Measurements from ENCODE around the gene PRDM9. TPM values are rescaled to one million over a fixed set of nuclear protein-coding genes. Genes with fewer than 3 reads are reported as not detected.

The PRDM9 gene
- not detected for total RNA-seq
- long read RNA-seq, result 0 reads

DNA sequence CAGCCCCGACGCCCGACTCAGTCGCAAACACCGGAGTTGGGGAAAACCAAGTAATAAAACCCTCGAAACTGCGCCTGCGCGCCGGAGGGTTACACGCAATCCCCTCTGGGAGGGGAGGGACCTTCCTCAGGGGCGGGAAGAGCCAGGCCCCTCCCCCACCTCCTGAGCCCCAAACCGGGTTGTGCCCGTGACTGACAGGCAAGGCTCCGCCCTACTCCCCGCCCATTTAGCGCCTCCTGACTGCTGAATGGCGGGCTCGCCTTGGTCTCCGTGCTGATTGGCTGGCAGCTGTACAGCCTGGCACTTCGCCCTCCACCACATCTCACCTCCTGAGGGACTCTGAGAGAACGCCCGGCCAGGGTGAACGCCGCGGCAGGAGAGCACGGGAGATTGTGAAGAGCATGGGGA lies at the start of gene PRDM9:
Gene PRDM9 (plus strand): TSS at position 332 of the 408 bp plus-strand sequence. CDS start 1,425 bp downstream, outside the sequence.
- DNase-seq, result peak; percentile 67 to 90 (median 88)
- Histone ChIP-seq H3K27ac (peak within 1 kb of the TSS in 2 of 3 donors; percentile 44 to 60), H3K4me3 (peak within 1 kb of the TSS; percentile 16 to 40 (median 33)), H3K4me1 (no peaks in the 10 kb centered on the region), H3K27me3 (no peaks in the 10 kb centered on the region), H3K9me3 (no peaks in the 10 kb centered on the region), H3K36me3 (no peaks in the 10 kb centered on the region)
- peak; percentile 87 to 98 (median 98) for ATAC-seq
- WGBS (ENCODE audit: insufficient coverage, low coverage, low lambda C conversion rate, missing lambda C conversion rate), result no CpG with 5 or more reads among the region's 27 CpGs
- intact Hi-C loops (cut with DNase I), result loop anchor here in 1 of 2 donors (10.0 kb wide), 1 partner anchor 152 kb away; no protein-coding TSS in a partner anchor
- TF ChIP-seq CTCF (IDR thresholded peaks at IDR 0.05) (no peak), POLR2A (IDR thresholded peaks at IDR 0.05) (no peak)

DNA sequence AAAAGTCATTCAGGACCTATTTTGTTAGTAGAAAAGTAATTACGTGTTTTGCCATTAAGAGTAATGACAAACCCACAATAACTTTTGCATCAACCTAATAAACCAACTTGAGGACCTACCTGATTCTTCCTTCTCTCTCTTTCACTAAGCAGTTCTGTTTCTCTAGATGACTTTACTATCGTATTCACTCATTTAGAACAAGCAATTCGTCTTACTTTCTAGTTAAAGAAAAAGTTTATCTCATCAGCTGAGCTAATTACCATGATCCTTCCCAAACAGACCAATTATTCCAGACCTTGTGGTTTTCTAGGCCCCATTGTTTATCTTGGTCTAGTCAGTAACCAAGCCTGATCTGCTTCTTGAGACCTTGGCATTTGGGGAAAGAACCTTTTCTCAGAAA lies 49.6 kb upstream of the PRDM9 start:
- no peak for ATAC-seq
- intact Hi-C loops (cut with DNase I), result no loop called here
- no peak for TF ChIP-seq CTCF (IDR thresholded peaks at IDR 0.05)
- Histone ChIP-seq H3K27me3 (no peaks in the 10 kb centered on the region), H3K27ac (no peak overlapping the region), H3K9me3 (no peaks in the 10 kb centered on the region), H3K4me1 (peaks cover 0 to 18% (median 4%) of the 10 kb centered on the region in 4 donors), H3K36me3 (no peaks in the 10 kb centered on the region), H3K4me3 (no peak overlapping the region)
- no peak for DNase-seq
- 77% methylated on average over 3 of the region's 3 CpGs for WGBS (ENCODE audit: insufficient coverage, low coverage, low lambda C conversion rate, missing lambda C conversion rate)

DNA sequence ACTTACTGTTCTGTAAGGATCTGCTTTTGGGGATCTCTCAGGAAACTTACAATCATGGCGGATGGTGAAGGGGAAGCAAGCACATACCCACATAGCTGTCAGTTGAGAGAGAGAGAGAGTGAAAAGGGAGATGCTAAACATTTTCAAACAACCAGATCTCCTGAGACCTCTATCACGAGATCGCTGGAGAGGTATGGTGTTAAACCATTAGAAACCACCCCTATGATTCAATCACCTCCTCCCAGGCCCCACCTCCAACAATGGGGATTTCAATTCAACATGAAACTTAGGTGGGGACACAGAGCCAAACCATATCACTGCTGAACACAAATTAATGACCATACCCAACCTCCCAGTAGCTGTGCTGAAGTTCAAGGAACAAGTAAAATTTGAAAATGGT lies 48.2 kb upstream of the PRDM9 start:
- H3K4me1 ChIP-seq, result peaks cover 0 to 18% (median 4%) of the 10 kb centered on the region in 4 donors
- H3K9me3 ChIP-seq, result no peaks in the 10 kb centered on the region
- no peak overlapping the region for H3K4me3 ChIP-seq
- DNase-seq, result no peak
- 97% methylated on average over 3 of the region's 3 CpGs for WGBS (ENCODE audit: insufficient coverage, low coverage, low lambda C conversion rate, missing lambda C conversion rate)
- TF ChIP-seq CTCF (IDR thresholded peaks at IDR 0.05), result no peak
- H3K27ac ChIP-seq, result no peak overlapping the region
- intact Hi-C loops (cut with DNase I), result no loop called here
- no peaks in the 10 kb centered on the region for H3K27me3 ChIP-seq
- H3K36me3 ChIP-seq, result no peaks in the 10 kb centered on the region
- no peak for ATAC-seq

GRCh38 chr5:23461576-23461975 lies 45.8 kb upstream of the PRDM9 start:
- peak; percentile 93 to 98 (median 96) for ATAC-seq
- WGBS (ENCODE audit: insufficient coverage, low coverage, low lambda C conversion rate, missing lambda C conversion rate), result 26% methylated on average over 1 of the region's 1 CpG
- no peaks in the 10 kb centered on the region for H3K9me3 ChIP-seq
- H3K27me3 ChIP-seq, result no peaks in the 10 kb centered on the region
- TF ChIP-seq POLR2A (IDR thresholded peaks at IDR 0.05) (no peak), CTCF (IDR thresholded peaks at IDR 0.05) (no peak)
- H3K27ac ChIP-seq, result peak overlapping the region in 1 of 3 donors; percentile 58
- H3K4me1 ChIP-seq, result peaks cover 0 to 28% (median 8%) of the 10 kb centered on the region in 4 donors
- H3K4me3 ChIP-seq, result no peak overlapping the region
- DNase-seq, result no peak
- no peaks in the 10 kb centered on the region for H3K36me3 ChIP-seq
- intact Hi-C loops (cut with DNase I), result no loop called here

All from right lobe of liver (tissue), 6 donors.